ENCODE data around the gene TAF11L6. TPM values are rescaled to one million over a fixed set of nuclear protein-coding genes. Genes with fewer than 3 reads are reported as not detected.

TAF11L6 gene
- total RNA-seq, 1 experiment from 2014 or later, result not detected

Other genes with a start within 250 kb of the TAF11L6 start
- gene TAF11L2, start 30.4 kb upstream of the TAF11L6 start, total RNA-seq (2021), result not detected in 2 replicates
- gene TAF11L3, start 10.3 kb upstream of the TAF11L6 start, total RNA-seq (2021), result not detected in 2 replicates
- gene TAF11L4, start 6.9 kb upstream of the TAF11L6 start, total RNA-seq (2021), result not detected in 2 replicates
- gene TAF11L5, start 3.4 kb upstream of the TAF11L6 start, total RNA-seq (2021), result not detected in 2 replicates
- gene TAF11L7, start 57.1 kb downstream of the TAF11L6 start, total RNA-seq (2021), result not detected in 2 replicates
- not detected in 2 replicates for gene TAF11L8, start 62.3 kb downstream of the TAF11L6 start, total RNA-seq (2021)
- gene TAF11L9, start 65.7 kb downstream of the TAF11L6 start, total RNA-seq (2021), result not detected in 2 replicates
- gene TAF11L10, start 69.2 kb downstream of the TAF11L6 start, total RNA-seq (2021), result not detected in 2 replicates
- gene TAF11L11, start 75.5 kb downstream of the TAF11L6 start, total RNA-seq (2021), result not detected in 2 replicates
- gene TAF11L12, start 81.7 kb downstream of the TAF11L6 start, total RNA-seq (2021), result not detected in 2 replicates
- not detected in 2 replicates for gene TAF11L13, start 103.4 kb downstream of the TAF11L6 start, total RNA-seq (2021)
- not detected in 2 replicates for gene TAF11L14, start 105.8 kb downstream of the TAF11L6 start, total RNA-seq (2021)